Measurements from ENCODE around the gene MST1R. TPM values are rescaled to one million over a fixed set of nuclear protein-coding genes. Genes with fewer than 3 reads are reported as not detected.
A peak's percentile ranks its signal among the peaks of the same experiment; 100 is the strongest.

Gene MST1R
- total and polyA plus RNA-seq, 9 of the 15 experiments (the other 6 are each of a cell fraction or from before 2014, with no cell fraction given), result 1.3 to 10.0 (median 3.8) TPM

GRCh38 chr3:49930922-49931321, 27.2 kb upstream of the MST1R start (continued):
- no peak for TF ChIP-seq NR1H2 (CRISPR knock-in tag; IDR thresholded peaks at IDR 0.05)
- no peak for TF ChIP-seq RNF219 (CRISPR knock-in tag; IDR thresholded peaks at IDR 0.05)
- no peak for TF ChIP-seq NR4A1 (CRISPR knock-in tag; IDR thresholded peaks at IDR 0.05)
- TF ChIP-seq NR4A1 (tag; IDR thresholded peaks at IDR 0.05), result no peak
- no peak for TF ChIP-seq PHB (CRISPR knock-in tag; IDR thresholded peaks at IDR 0.05)
- TF ChIP-seq TBP (optimal IDR thresholded peaks at IDR 0.05; ENCODE audit: low read depth, low read length), result peak; percentile 44
- no peak for TF ChIP-seq E4F1 (CRISPR knock-in tag; IDR thresholded peaks at IDR 0.05; ENCODE audit: borderline replicate concordance)
- TF ChIP-seq CBX1 (IDR thresholded peaks at IDR 0.05; ENCODE audit: low read depth), result no peak
- TF ChIP-seq BRF1 (IDR thresholded peaks at IDR 0.05; ENCODE audit: borderline replicate concordance, extremely low read depth, insufficient read length), result no peak
- no peak for TF ChIP-seq ZNF253 (CRISPR knock-in tag; conservative IDR thresholded peaks at IDR 0.05)
- no peak for TF ChIP-seq BCL6 (CRISPR knock-in tag; IDR thresholded peaks at IDR 0.05)
- no peak for TF ChIP-seq EWSR1 (IDR thresholded peaks at IDR 0.05; ENCODE audit: borderline replicate concordance, low read depth, partially characterized antibody)
- no peak for TF ChIP-seq ZBTB43 (CRISPR knock-in tag; IDR thresholded peaks at IDR 0.05)
- no peak for TF ChIP-seq NFE2L1 (tag; IDR thresholded peaks at IDR 0.05; ENCODE audit: borderline replicate concordance, low read depth)
- TF ChIP-seq HINFP (tag; conservative IDR thresholded peaks at IDR 0.05; ENCODE audit: low read depth), result no peak
- TF ChIP-seq JUNB (CRISPR knock-in tag; conservative IDR thresholded peaks at IDR 0.05), result no peak
- TF ChIP-seq ATF1 (CRISPR knock-in tag; IDR thresholded peaks at IDR 0.05), result no peak
- TF ChIP-seq ATF1 (tag; IDR thresholded peaks at IDR 0.05), result no peak
- no peak for TF ChIP-seq VEZF1 (CRISPR knock-in tag; IDR thresholded peaks at IDR 0.05)
- no peak for TF ChIP-seq HIVEP1 (CRISPR knock-in tag; IDR thresholded peaks at IDR 0.05)
- TF ChIP-seq ZBTB8A (IDR thresholded peaks at IDR 0.05; ENCODE audit: partially characterized antibody), result no peak
- TF ChIP-seq PHF21A (IDR thresholded peaks at IDR 0.05; ENCODE audit: borderline replicate concordance, low read depth), result no peak
